ENCODE data around the gene BLOC1S3. TPM values are rescaled to one million over a fixed set of nuclear protein-coding genes. Genes with fewer than 3 reads are reported as not detected.

BLOC1S3 gene
- total and polyA plus RNA-seq, 2 of the 13 experiments (the other 11 are each of a cell fraction or from before 2014, with no cell fraction given) = 4.3 to 4.8 TPM

GRCh38 chr19:45166723-45167252 lies 11.8 kb upstream of the BLOC1S3 start (continued):
- TF ChIP-seq LBX2 (CRISPR knock-in tag; IDR thresholded peaks at IDR 0.05; ENCODE audit: borderline replicate concordance) (no peak), CCDC6 (CRISPR knock-in tag; IDR thresholded peaks at IDR 0.05) (no peak), SP5 (CRISPR knock-in tag; IDR thresholded peaks at IDR 0.05; ENCODE audit: borderline replicate concordance, low read depth) (peak; percentile 73), JDP2 (CRISPR knock-in tag; IDR thresholded peaks at IDR 0.05; ENCODE audit: borderline replicate concordance) (no peak), ASH2L (IDR thresholded peaks at IDR 0.05; ENCODE audit: insufficient read length, low read depth, low read length) (no peak), RXRB (CRISPR knock-in tag; IDR thresholded peaks at IDR 0.05; ENCODE audit: borderline replicate concordance) (peak; percentile 60; the same call in 1 of the 2 replicates), SATB2 (CRISPR knock-in tag; IDR thresholded peaks at IDR 0.05) (no peak), TRIM24 (CRISPR knock-in tag; IDR thresholded peaks at IDR 0.05) (no peak), TBX3 (IDR thresholded peaks at IDR 0.05; ENCODE audit: borderline replicate concordance) (no peak), NR2C2 (CRISPR knock-in tag; IDR thresholded peaks at IDR 0.05; ENCODE audit: borderline replicate concordance) (no peak), ISL2 (CRISPR knock-in tag; IDR thresholded peaks at IDR 0.05) (no peak), TSC22D2 (CRISPR knock-in tag; IDR thresholded peaks at IDR 0.05; ENCODE audit: borderline replicate concordance) (no peak), ZNF354B (CRISPR knock-in tag; IDR thresholded peaks at IDR 0.05) (no peak), CREM (IDR thresholded peaks at IDR 0.05) (no peak), CREM (CRISPR knock-in tag; IDR thresholded peaks at IDR 0.05) (no peak), ZFP90 (CRISPR knock-in tag; IDR thresholded peaks at IDR 0.05; ENCODE audit: borderline replicate concordance) (no peak), TBP (CRISPR knock-in tag; IDR thresholded peaks at IDR 0.05) (no peak)
- TF ChIP-seq, protein P1, sequence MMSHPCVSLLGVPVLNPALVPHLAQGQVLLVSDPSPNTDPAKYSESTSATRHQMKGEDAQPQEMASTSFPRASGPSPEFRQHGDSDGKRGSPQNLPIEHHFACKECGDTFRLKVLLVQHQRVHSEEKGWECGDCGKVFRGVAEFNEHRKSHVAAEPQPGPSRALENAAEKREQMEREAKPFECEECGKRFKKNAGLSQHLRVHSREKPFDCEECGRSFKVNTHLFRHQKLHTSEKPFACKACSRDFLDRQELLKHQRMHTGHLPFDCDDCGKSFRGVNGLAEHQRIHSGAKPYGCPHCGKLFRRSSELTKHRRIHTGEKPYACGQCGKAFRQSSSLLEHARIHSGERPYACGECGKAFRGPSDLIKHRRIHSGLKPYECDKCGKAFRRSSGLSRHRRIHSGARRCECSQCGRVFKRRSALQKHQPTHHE (CRISPR knock-in tag; IDR thresholded peaks at IDR 0.05; ENCODE audit: borderline replicate concordance) = no peak
- TF ChIP-seq, protein P2, sequence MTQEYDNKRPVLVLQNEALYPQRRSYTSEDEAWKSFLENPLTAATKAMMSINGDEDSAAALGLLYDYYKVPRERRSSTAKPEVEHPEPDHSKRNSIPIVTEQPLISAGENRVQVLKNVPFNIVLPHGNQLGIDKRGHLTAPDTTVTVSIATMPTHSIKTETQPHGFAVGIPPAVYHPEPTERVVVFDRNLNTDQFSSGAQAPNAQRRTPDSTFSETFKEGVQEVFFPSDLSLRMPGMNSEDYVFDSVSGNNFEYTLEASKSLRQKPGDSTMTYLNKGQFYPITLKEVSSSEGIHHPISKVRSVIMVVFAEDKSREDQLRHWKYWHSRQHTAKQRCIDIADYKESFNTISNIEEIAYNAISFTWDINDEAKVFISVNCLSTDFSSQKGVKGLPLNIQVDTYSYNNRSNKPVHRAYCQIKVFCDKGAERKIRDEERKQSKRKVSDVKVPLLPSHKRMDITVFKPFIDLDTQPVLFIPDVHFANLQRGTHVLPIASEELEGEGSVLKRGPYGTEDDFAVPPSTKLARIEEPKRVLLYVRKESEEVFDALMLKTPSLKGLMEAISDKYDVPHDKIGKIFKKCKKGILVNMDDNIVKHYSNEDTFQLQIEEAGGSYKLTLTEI (CRISPR knock-in tag; conservative IDR thresholded peaks at IDR 0.05) = no peak
- TF ChIP-seq, protein P3, sequence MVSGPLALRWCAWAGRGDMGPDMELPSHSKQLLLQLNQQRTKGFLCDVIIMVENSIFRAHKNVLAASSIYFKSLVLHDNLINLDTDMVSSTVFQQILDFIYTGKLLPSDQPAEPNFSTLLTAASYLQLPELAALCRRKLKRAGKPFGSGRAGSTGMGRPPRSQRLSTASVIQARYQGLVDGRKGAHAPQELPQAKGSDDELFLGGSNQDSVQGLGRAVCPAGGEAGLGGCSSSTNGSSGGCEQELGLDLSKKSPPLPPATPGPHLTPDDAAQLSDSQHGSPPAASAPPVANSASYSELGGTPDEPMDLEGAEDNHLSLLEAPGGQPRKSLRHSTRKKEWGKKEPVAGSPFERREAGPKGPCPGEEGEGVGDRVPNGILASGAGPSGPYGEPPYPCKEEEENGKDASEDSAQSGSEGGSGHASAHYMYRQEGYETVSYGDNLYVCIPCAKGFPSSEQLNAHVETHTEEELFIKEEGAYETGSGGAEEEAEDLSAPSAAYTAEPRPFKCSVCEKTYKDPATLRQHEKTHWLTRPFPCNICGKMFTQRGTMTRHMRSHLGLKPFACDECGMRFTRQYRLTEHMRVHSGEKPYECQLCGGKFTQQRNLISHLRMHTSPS (CRISPR knock-in tag; IDR thresholded peaks at IDR 0.05; ENCODE audit: low read depth) = peak; percentile 71; the same call in 1 of the 2 replicates
- TF ChIP-seq, protein P4, sequence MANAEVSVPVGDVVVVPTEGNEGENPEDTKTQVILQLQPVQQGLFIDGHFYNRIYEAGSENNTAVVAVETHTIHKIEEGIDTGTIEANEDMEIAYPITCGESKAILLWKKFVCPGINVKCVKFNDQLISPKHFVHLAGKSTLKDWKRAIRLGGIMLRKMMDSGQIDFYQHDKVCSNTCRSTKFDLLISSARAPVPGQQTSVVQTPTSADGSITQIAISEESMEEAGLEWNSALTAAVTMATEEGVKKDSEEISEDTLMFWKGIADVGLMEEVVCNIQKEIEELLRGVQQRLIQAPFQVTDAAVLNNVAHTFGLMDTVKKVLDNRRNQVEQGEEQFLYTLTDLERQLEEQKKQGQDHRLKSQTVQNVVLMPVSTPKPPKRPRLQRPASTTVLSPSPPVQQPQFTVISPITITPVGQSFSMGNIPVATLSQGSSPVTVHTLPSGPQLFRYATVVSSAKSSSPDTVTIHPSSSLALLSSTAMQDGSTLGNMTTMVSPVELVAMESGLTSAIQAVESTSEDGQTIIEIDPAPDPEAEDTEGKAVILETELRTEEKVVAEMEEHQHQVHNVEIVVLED (CRISPR knock-in tag; IDR thresholded peaks at IDR 0.05; ENCODE audit: borderline replicate concordance) = no peak
- TF ChIP-seq, protein P5, sequence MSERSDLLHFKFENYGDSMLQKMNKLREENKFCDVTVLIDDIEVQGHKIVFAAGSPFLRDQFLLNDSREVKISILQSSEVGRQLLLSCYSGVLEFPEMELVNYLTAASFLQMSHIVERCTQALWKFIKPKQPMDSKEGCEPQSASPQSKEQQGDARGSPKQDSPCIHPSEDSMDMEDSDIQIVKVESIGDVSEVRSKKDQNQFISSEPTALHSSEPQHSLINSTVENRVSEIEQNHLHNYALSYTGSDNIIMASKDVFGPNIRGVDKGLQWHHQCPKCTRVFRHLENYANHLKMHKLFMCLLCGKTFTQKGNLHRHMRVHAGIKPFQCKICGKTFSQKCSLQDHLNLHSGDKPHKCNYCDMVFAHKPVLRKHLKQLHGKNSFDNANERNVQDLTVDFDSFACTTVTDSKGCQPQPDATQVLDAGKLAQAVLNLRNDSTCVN (CRISPR knock-in tag; IDR thresholded peaks at IDR 0.05; ENCODE audit: borderline replicate concordance) = no peak

Data from HepG2 (cell line).